OCI-LY7 (cell line): ENCODE data around the gene SNX32. TPM values are rescaled to one million over a fixed set of nuclear protein-coding genes. Genes with fewer than 3 reads are reported as not detected.

ENCODE experiments used
- BruUV-seq: library from RNA; stranded (reverse); fragments of 400-500 nt; replicated peaks from 2 replicates; lab custom pipeline; 2021; lab: Mats Ljungman, UMichigan
- CTCF ChIA-PET: fragments of 300-600 bp; sonication (Branson Sonifier 250); formaldehyde crosslinking; loops from one replicate; lab custom pipeline; 2022; ENCODE audit warnings: antibody characterized with exemption; ENCODE audit not compliant: unreplicated experiment; lab: Charles Lee
- POLR2A ChIA-PET: fragments of 300-600 bp; sonication (Branson Sonifier 250); formaldehyde crosslinking; loops from one replicate; lab custom pipeline; 2022; ENCODE audit warnings: antibody characterized with exemption; lab: Charles Lee
- DNase-seq: peaks from one replicate; pipeline ENCODE4 v3.0.0-alpha.2; 2015; ENCODE audit warnings: low spot score
- H2AFZ ChIP-seq: fragments of 200-600 bp; sonication (generic), shearing (Covaris generic); 2 replicates; pipeline ENCODE4 v1.6.1; 2014; ENCODE audit warnings: mild to moderate bottlenecking, antibody characterized with exemption, low read length, moderate library complexity
- H3K27ac ChIP-seq: fragments of 200-600 bp; sonication (generic); 2 replicates; pipeline ENCODE4 v1.5.1; 2014; ENCODE audit warnings: mixed run types, low read depth, mild to moderate bottlenecking, moderate library complexity, low read length, inconsistent platforms; ENCODE audit not compliant: poor library complexity, severe bottlenecking
- H3K36me3 ChIP-seq: fragments of 200-600 bp; sonication (generic); 2 replicates; pipeline ENCODE4 v1.6.1; 2014; ENCODE audit warnings: mild to moderate bottlenecking, antibody characterized with exemption, low read length, moderate library complexity, mixed read lengths; ENCODE audit not compliant: insufficient read depth
- H3K4me1 ChIP-seq: fragments of 200-600 bp; sonication (generic); 2 replicates; pipeline ENCODE4 v1.5.1; 2014; ENCODE audit warnings: mild to moderate bottlenecking, low read length; ENCODE audit not compliant: insufficient read depth, poor library complexity, severe bottlenecking
- H3K4me2 ChIP-seq: fragments of 200-600 bp; sonication (generic); 2 replicates; pipeline ENCODE4 v1.6.1; 2014; ENCODE audit warnings: mild to moderate bottlenecking, low read length
- H3K4me3 ChIP-seq: fragments of 200-600 bp; sonication (generic); 2 replicates; pipeline ENCODE4 v1.5.1; 2014; ENCODE audit warnings: mild to moderate bottlenecking, low read depth, low read length; ENCODE audit not compliant: poor library complexity, severe bottlenecking
- H3K79me2 ChIP-seq: fragments of 200-600 bp; sonication (generic); 2 replicates; pipeline ENCODE4 v1.6.1; 2016; ENCODE audit warnings: low read depth, mild to moderate bottlenecking, low read length, moderate library complexity, mixed read lengths; ENCODE audit not compliant: insufficient read depth
- H3K9me2 ChIP-seq: fragments of 200-600 bp; sonication (generic); 2 replicates; pipeline ENCODE4 v1.6.1; 2016; ENCODE audit warnings: mild to moderate bottlenecking, low read length, mixed read lengths; ENCODE audit not compliant: insufficient read depth
- H3K9me3 ChIP-seq: fragments of 200-600 bp; sonication (generic); 2 replicates; pipeline ENCODE4 v1.6.1; 2014; ENCODE audit warnings: mild to moderate bottlenecking, mixed run types, low read length, mixed read lengths
- H4K20me1 ChIP-seq: fragments of 200-600 bp; sonication (generic); 2 replicates; pipeline ENCODE4 v1.6.1; 2014; ENCODE audit warnings: mild to moderate bottlenecking, antibody characterized with exemption, low read length, moderate library complexity, mixed read lengths; ENCODE audit not compliant: insufficient read depth
- EZH2phosphoT487 ChIP-seq: fragments of 200-600 bp; sonication (generic); IDR thresholded peaks from 2 replicates; pipeline ENCODE4 v1.6.1; 2018; ENCODE audit warnings: low read depth, borderline replicate concordance, mild to moderate bottlenecking, mixed run types, antibody characterized with exemption, low read length, moderate library complexity, mixed read lengths
- intact Hi-C: fragments of 100-400 bp; cut with micrococcal nuclease; formaldehyde crosslinking; loops from one replicate; pipeline ENCODE4 v1.10.0; 2022; ENCODE audit not compliant: unreplicated experiment
- total RNA-seq, 2 experiments: library from RNA; depleted of rRNA in 1 of 2; stranded (reverse); fragments of >200 nt in 1 of 2; shearing (Covaris generic) in 1 of 2; gene quantifications; 2 replicates each; pipeline ENCODE4 v1.2.3, GENCODE V29; 2014 to 2022
- TF ChIP-seq, protein P1 (sequence below): fragments of 200-600 bp; sonication (generic); conservative IDR thresholded peaks from 2 replicates; pipeline ENCODE4 v1.5.1; 2014; ENCODE audit warnings: mild to moderate bottlenecking, antibody characterized with exemption, low read length, moderate library complexity, mixed read lengths

Gene SNX32
- total RNA-seq, 2 experiments from 2014 or later: not detected

DNA sequence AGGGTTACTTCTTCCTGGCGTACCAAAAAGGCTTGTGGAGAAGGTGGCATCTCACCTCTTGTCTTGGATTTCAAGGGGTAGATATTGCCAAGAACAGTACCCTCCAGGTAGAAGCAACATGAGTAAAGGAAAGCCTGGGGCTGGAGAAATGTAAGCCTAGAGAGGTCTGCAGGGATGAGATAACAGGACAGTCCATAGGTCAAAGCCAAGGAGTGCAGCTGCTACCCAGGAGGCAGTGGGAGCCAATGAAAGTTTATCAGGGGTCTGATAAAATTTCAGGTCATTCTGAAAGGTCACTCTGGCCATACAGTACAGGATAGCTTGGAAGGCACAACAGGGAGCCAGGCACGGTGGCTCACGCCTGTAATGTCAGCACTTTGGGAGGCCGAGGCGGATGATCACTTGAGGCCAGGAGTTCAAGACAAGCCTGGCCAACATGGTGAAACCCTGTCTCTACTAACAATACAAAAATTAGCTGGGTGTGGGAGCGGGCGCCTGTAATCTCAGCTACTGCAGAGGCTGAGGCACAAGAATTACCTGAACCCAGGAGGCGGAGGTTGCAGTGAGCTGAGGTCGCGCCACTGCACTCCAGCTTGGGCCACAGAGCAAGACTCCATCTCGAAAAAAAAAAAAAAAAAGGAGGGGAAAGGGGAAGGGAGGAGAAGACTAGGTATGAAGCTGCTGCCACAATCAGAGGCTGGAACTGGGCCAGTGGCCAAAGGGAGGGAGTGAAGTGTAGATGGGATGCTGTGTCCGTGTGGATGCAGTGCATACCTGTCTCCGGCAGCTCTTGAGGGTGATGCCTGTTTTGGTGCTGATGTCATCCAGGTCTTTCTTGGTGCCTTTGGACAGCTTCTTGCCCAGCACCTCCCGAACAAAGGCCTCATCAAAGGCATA, 53.3 kb downstream of the SNX32 start:
- no peak overlapping the region for H2AFZ ChIP-seq
- peaks cover 30% of the 10 kb centered on the region for H3K79me2 ChIP-seq
- TF ChIP-seq EZH2phosphoT487: no peak
- H3K36me3 ChIP-seq: peaks cover 54% of the 10 kb centered on the region
- ChIA-PET POLR2A (interaction anchor here (0.6 to 5.6 kb wide), 4 partner anchors 14 to 27 kb away, joined by 3 to 59 read pairs (median 6); partner anchors contain the start of genes CFL1 and MUS81), CTCF (interaction anchor here (0.9 to 1.3 kb wide), 3 partner anchors 8 to 29 kb away, joined by 4 to 24 read pairs (median 10); partner anchors contain the start of gene CFL1)
- intact Hi-C loops: loop anchor here (5.0 kb wide), 1 partner anchor 245 kb away; no protein-coding TSS in a partner anchor
- H3K4me3 ChIP-seq: peak overlapping the region; percentile 93
- H3K9me3 ChIP-seq: no peaks in the 10 kb centered on the region
- no peaks in the 10 kb centered on the region for H4K20me1 ChIP-seq
- H3K27ac ChIP-seq: peak overlapping the region; percentile 80
- BruUV-seq: no TSS peak
- no peaks in the 10 kb centered on the region for H3K9me2 ChIP-seq
- H3K4me1 ChIP-seq: peaks cover 51% of the 10 kb centered on the region
- H3K4me2 ChIP-seq: peak overlapping the region; percentile 97
- DNase-seq: no peak

DNA sequence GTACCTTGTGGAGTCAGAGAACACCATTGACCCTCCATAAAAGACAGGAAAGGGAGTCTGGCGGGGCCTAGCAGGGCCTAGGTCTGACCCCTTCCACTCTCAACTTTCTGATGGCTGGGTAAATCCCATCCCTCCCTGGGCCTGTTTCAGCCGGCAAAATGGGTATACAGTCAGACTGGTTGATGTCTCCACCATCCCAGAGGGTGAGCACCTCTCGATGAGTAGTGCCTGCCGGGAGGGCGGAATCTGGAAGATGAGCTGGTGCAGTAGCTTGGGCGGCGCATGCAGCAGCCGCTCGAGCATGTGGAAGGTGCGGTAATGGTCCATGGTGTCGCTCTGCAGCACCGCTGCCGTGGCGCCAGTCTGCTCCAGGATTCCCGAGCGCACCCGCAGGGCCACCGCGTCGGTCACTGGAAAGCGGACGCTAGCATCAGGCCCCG, 54.0 kb downstream of the SNX32 start:
- Histone ChIP-seq H3K27ac (peak overlapping the region; percentile 80), H2AFZ (peak overlapping the region; percentile 40; the same call in 1 of the 2 replicates), H3K4me3 (peak overlapping the region; percentile 93), H3K4me2 (peak overlapping the region; percentile 97), H4K20me1 (peaks cover 3% of the 10 kb centered on the region; the same call in 1 of the 2 replicates), H3K4me1 (peaks cover 58% of the 10 kb centered on the region), H3K9me2 (no peaks in the 10 kb centered on the region), H3K79me2 (peaks cover 37% of the 10 kb centered on the region), H3K36me3 (peaks cover 48% of the 10 kb centered on the region), H3K9me3 (no peaks in the 10 kb centered on the region)
- no peak for TF ChIP-seq EZH2phosphoT487
- TF ChIP-seq, protein P1, sequence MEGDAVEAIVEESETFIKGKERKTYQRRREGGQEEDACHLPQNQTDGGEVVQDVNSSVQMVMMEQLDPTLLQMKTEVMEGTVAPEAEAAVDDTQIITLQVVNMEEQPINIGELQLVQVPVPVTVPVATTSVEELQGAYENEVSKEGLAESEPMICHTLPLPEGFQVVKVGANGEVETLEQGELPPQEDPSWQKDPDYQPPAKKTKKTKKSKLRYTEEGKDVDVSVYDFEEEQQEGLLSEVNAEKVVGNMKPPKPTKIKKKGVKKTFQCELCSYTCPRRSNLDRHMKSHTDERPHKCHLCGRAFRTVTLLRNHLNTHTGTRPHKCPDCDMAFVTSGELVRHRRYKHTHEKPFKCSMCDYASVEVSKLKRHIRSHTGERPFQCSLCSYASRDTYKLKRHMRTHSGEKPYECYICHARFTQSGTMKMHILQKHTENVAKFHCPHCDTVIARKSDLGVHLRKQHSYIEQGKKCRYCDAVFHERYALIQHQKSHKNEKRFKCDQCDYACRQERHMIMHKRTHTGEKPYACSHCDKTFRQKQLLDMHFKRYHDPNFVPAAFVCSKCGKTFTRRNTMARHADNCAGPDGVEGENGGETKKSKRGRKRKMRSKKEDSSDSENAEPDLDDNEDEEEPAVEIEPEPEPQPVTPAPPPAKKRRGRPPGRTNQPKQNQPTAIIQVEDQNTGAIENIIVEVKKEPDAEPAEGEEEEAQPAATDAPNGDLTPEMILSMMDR: no peak
- ChIA-PET POLR2A (interaction anchor here (0.5 to 5.6 kb wide), 10 partner anchors 10 to 1032 kb away, joined by 3 to 59 read pairs (median 4); partner anchors contain the start of genes CFL1 and MUS81), CTCF (interaction anchor here (0.5 to 2.4 kb wide), 17 partner anchors 7 to 395 kb away, joined by 3 to 24 read pairs (median 5); partner anchors contain the start of genes CFL1 and MUS81)
- intact Hi-C loops: loop anchor here (1.0 to 5.0 kb wide), 3 partner anchors 28 to 245 kb away; partner anchors contain the start of gene SART1
- no peak for DNase-seq
- BruUV-seq: TSS peak; percentile 70
